Activated effector memory CD4-positive, alpha-beta T cell treated with anti-CD3 and anti-CD28 coated beads, Interleukin-2, amount 50 U/mL, for 16 hours (primary cell): Measurements from ENCODE around the gene PRRX1.

ENCODE experiments used
- DNase-seq: peaks from one replicate; pipeline ENCODE4 v3.0.0-alpha.2; 2020

Gene PRRX1

DNA sequence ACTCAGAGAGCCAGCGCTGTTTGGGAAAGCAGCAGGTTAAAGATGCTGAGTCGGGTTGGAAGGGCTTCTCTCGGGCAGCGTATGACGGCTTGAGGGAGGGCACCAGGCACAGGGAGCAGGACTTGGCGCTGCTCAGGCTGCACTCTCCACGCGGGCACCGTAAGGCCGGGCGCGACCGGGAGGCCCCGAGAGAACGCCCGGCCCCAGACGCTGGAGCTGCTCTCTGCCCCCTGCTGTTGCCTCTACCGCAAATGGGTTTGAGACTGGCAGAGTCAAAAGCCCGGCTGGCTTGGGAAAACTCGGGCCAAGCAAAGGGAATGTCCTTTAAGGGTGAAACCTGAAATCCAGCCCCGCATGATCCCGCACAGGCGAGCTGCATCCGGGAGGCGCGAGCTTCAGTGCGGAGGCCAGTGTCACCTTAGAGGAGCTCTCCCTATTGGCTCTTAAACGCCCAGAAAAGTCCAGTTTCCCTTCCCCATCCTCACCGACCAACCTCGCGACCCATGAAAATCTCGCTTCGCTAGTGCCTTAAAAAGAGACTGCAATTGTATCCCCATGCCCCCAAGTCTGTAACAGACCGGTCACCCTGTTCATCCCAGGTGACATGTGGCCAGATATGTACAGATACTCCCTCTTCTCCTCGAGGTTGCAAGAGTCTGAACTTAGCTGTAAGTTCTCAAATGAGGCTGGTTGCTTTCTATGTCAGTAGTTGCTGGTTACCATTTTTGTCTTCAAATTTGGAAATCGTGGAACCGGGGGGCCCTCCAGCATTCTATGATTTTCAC is 1.1 kb downstream of the PRRX1 start:
- DNase-seq: no peak

DNA sequence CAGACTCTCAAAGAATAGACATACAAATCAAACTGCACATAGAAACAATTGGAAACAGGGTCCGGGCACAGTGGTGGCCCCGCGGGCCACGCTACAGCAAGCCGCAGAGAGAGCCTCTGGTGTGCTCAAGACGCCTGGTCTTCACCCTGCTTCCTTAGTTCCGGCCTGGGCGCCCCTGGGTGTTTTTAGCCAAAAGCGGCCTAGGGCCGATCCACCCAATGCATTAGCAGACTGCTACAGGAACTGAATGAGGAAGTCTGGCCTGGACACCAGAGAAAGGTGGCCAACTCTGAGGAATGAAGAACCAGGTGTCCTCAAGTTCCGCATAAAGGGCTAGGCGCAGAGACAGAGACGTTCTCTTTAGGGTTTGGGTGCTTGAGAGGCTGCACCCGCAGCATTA is 1.7 kb downstream of the PRRX1 start:
- DNase-seq: no peak

DNA sequence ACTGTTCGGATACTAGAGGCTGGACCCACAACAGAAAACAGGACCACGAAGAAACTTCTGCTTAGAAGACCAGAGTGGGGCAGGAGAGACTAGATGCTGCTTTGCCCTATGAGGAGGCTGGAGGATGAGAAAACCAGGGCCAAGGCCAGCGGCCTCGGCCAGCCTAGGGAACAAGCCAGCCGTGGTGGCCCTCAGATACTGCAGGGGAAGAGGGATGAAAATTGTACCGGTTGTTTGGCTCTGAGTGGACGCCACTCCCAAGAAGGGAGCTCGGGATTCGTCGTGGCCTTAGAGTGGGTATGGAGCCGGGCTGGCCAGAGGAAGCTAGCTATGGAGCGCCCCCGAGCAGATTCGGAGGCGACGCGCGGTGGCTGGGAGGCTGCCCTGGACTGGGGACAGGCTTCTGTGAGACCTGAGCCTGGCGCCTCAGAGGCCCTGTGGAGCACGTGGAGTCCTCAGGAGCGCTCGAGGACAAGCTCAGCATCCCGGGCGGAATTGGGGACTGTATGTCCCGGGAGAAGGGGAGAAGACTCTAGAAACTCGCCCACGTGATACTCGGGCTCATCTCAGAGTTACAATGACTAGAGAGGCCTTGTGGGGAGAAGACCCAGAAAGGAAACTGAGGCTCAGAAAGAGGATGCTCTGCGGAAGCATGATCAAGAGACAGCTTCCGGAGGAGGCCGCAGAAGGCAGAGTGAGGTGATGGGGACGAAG is 2.8 kb downstream of the PRRX1 start:
- DNase-seq: no peak

DNA sequence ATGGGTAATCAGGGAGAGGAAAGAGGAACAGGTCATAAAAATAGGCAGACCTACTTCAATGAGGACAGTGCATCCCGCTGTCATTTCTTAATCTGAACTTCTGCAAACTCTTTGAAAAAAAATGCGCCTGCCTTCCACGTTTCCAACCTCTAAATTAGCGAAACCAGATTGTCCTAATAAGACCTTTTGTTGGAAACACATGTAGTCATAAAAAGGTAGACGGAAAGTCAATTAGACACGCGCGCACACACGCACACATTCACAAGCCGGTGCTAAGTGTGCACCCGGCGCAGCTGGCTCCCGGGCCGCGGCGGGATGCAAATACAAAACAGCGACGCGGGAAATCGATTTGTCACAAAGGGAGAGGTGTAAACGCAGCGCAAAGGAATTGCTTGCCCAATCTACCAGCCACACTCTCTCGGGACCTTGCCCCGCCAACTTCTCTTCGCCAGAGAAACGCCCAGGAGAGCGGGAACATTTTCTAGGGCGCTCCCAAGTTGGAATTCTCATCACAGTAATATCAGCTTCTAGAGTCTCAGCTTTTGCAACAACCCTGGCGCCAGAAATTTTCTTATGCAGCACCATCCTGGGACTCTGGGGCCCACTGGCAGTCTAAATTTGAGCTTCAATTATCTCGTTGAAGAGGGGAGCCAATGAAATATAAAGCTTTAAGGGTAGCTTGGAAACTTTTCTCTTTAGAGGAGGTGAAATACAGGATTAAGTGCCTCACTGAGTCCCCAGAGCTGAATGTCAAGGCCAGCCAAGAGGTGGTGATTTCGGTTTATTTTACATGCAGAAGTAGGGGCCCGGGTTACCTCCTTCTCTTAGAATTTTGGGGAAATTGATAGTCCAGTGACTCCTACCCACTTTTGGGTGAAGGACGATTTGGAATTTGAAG is 4.5 kb downstream of the PRRX1 start:
- no peak for DNase-seq

DNA sequence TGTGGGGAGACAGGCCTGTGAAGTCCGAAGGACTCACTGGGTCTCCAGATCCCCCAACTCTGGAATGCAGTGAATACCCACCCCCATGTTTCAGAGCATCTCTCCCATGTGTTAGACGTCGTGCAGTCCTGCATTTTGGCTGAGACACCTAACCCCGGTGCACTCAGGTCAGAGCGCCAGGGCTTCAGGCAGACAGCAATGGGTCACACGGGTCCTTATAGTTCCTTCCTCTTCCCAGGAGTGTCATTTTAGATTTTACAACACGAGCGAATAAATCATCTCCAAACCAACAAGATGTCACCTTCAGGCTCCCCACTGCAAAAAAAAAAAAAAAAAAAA is 5.1 kb downstream of the PRRX1 start:
- no peak for DNase-seq

DNA sequence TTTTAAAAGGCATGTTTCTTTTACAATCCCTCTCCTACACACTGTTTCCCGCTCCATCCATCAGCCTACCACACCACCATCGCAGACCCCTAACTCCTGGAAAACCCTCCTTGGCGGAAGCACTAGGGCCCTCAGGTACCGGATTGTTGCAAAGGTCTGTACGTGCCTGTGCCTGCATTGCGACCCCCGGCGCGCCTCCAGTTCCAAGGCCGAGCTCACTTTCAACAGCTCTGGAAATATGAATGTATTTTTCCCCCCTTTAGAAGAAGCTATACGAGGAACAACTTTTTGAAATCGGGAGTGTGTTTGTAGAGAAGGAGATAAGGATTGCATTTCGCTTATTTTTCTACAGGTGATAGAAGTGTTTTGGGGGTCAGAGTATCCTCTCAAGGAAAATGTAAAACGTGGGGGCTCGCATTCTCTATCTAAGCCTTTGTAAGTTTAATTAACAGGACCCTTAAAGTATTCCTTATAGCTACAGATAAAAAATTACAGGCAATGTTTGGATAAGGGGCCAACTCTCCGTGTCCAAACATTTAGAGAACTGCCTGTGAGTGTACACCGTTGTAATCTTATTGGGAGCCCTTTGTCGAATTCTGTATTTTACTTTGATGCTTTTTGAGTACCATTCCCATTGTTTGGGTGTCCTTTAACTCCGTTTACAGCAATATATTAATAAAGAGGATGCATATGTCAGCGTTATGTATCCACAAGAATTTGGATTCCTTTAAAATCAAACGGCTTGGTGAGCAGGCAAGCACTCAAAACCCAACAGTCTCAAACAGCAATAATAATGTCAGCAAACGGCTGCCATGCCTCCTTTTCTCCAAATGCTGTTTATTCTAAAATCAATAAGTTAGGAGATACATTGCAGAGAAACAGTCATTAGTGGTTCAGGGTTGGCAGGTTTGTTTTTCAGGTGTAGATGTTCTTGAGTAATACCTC is 5.9 kb downstream of the PRRX1 start:
- no peak for DNase-seq

DNA sequence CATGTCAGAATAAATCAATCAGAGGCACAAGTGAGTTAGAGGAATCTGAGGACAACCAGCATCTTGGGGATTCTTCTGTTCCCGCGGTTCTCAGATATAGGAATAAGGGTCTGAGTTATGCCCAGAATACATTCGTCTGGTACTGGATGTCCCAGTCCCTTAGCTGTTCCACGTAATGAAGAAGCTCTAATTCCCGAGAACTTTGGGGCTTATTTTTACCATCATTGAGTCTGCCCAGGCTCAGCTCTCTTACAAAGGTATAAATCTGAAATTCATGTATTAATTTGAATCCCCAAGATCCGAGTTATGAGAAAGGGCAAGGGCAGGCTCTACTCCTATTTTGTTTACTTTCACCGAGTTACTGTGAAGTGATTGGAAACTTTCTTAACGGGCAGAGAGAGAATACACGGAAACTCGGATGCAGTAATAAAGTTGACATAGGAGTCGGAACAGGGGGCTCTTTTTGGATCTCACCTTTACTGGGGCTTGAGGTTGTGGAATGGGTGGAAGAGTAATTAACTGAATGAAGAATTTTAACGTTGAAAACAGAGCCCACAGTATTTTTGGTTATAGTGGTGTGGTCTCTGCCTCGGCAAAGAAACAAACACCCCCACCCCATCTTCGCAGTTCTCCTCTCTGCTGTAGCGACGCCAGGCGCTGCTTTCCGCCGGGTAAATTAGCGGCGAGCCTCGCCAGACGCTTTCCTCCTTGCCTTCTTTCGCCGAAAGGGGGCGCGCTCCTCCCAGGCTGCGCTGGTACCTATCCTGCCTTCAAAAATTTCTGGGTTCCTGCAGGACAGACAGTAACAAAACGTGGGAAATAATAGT is 7.1 kb downstream of the PRRX1 start:
- DNase-seq: peak; percentile 68

DNA sequence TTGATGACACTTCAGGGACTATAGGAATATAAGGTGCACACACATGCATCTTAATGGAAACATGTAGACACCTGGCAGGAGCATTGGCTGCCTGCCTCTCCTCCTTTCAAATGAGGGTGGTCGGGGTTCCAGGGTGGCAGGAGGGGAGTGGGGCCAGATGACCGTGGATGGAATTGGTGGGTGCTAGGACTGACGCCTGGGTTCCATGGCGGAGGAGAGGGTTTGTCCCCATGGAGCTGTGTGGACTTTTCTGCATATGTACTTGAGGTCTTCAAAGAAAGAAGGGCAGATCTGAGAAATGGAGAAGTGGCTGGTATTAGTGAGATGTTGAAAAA is 7.7 kb downstream of the PRRX1 start:
- no peak for DNase-seq

DNA sequence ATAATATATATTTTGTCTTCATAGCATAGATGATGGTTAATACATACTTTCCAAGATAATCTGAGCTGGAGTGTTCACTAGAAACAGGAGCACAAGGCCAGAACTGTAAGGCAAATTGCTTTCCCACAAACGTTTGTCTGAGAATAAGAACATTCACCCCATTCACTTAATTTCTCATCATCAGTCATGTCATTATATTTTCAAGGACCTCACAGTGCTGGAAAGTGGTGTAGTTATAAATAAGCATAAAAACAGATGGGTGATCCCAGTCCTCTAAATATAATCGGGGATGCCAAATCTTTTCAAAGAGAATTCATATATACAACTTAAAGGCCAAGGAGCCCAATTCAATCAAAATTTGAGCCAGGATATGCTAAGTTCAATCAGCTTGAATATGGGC is 8.4 kb downstream of the PRRX1 start:
- DNase-seq: no peak

DNA sequence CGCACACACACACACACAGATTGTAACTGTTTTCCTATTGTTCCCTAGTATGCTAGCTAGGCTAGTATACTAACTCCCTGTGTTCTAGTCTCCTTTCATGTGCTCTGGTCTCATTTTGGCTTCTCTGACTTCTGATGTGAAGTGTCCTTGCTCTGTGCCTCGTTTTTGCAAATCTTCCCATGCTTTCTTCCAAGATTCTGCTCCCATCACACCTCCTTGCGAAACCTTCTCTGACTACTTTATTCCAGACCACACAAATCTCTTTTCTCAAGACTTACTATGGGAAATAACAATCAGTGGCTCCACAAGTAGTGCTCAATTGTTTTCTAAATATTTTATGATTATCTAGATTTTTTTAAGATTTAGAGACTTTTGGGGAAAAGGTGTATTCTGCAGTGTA is 10.3 kb downstream of the PRRX1 start:
- DNase-seq: no peak

DNA sequence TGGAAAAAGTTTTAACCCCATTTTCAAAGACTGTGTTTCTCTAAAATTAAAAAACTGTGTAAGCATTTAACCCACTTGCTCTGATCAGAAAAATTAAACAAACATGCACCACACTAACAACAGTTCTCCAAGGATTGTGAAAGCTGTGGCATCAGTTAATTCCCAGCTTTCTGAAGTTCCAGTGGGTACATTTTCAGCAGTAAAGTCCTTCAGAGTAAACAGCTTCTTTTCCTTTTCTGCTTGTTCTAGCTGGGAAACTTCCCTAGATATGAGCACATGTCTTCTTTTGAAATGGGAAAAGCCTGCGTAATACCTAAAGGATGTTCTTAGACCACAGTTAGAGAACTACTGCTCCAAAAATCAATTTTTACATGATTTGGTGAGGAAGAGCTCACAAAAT is 11.1 kb downstream of the PRRX1 start:
- no peak for DNase-seq

DNA sequence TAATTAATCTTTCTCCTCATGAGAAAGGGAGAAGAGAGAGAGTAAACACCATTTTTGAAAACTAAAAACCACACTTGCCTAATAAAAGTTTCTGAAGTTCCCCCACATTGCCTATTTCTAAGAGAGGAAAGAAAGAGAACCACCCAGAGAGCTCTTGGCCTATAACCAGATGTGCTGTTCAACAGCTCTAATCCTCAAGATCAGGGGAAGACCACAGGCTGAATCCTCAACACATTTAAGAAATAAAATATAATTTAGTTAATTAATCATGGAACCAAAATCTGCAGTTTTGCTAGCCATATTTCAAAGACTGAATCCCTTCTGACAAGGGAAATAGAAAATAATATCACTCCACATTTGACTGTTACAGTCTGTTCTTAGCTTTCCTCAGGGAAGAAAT is 11.9 kb downstream of the PRRX1 start:
- no peak for DNase-seq

DNA sequence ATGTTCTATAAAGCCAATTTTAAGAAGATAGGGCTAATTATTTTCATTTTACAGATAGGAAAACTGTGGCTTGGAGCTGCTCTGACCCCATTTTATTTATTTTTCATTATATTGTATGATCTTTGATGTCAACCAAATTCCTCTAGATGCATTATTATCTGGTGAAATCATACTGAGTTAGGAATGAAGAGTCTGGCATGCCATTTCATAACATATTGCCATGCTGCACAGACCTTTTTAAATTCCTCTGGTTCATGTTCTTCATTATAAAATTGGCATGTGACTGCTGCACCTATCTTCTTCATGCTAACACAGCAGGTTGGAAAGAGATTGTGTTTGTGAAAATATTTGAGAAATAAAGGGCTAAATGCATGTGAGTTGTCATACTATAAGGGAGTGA is 12.7 kb downstream of the PRRX1 start:
- no peak for DNase-seq

DNA sequence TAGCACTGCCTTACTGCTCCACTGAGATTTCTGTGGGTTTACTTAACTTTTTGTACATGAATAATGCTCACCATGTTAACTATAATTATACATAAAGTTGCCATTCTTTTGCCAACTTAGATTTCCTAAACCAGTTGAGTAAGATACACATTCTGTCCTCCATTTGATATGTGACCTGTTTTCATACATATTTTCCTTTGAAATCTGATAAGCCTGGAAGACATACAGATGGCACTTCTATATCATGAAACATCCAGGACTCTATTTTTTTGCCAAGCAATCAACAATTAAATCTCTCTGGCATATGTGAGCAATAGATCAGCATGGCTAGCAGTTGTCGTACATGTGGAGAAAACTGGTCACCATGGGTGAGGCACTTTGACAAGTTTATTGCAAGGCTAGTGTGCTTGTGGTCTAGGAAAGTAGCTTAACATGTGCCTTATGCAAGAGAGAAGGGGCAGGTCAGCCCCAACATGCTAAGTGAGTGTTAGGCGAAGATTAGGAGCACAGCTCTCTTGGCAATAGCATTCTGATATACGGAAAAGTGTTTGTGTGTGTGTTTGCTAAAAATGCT is 14.2 kb downstream of the PRRX1 start:
- DNase-seq: no peak

DNA sequence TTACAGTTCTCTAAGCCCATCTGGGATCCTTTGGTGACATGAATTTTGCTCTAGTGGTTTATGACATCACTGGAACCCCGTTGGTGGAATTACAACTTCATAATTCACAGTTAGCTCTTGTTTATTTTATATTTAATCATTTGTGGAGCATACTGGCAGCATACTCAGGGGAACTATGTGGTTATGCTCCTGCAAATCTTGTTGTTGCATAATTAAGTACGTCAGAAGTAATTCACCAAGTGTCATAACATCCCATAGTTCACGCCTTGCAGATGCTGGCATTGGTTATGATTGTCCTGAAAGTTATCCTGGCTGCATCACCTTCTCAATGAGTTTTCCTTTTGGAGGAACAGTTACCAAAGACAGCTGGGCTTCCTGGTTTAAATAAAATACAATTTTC is 16.5 kb downstream of the PRRX1 start:
- no peak for DNase-seq

DNA sequence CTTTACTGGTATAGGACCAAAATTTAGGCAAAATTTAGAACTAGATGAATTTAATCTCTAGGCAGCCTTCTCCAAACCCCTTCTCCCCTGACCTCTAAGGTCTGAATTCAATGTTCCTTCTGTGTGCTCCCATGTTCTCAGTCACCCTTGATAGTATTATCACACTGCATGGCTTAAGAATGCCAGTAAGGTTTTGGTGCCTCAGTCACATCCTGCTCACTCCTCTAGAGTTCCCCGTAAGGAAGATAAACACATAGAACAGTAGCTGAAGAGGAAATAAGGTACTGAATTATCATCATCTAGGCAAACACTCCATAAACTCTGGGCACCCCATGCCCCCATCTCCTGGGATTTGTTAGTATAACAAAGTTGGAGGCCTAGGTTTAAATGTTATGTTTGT is 18.2 kb downstream of the PRRX1 start:
- DNase-seq: no peak

DNA sequence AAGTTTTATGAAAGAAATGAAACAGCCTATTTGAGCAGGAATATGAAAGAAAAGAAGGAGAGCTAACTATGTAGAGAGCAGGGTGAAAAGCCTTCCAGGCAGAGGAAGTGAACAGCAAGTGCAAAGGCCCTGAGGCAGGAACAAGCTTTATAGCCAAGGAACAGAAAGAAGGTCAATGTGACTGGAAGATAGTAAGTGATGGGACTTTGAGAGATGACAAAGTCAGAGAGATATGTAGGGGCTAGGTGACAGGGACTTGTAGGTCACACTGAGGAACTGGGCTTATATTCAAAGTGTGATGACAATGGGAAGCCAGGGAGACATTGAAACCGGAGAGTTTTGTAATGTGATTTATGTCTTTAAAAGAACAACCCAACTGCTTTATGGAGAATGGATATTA is 18.9 kb downstream of the PRRX1 start:
- DNase-seq: no peak

DNA sequence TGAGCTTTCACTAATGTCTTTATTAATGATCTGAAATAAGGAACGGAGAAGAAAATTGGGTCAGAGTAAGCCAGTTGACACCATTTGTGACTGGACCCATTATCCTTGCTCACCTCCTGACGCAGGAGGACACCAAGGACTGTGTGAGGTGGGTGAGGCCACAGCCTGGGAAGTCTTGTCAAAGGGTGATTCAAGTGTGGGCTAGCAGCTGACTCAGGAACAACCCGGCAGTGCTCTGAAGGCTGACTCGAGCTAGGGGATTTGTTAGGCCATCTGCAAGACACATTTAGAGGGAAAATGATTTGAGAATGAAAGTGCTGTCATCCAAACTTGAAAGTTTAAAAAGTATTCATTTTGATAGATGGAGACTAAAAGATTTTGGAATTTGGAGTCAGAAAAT is 21.2 kb downstream of the PRRX1 start:
- DNase-seq: no peak

DNA sequence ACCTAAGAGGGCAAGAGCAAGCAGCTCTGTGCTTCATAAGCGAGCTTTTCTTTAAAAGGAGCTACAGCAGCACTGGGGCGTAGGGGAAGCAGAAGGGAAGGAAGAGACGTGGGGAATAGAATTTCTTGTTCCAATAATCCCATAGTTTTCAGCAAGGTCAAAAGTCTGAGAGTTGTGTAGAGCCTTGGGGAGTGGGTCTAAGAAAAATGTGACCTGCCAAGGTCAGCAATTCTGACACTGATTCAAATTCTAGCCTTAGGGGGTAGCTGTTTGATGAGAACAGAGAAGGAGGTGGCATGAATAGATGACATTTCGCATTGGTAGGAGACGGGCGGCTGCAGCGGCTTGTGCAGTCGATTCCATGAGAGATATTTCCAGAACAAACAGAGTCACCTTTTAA is 22.4 kb downstream of the PRRX1 start:
- DNase-seq: no peak

DNA sequence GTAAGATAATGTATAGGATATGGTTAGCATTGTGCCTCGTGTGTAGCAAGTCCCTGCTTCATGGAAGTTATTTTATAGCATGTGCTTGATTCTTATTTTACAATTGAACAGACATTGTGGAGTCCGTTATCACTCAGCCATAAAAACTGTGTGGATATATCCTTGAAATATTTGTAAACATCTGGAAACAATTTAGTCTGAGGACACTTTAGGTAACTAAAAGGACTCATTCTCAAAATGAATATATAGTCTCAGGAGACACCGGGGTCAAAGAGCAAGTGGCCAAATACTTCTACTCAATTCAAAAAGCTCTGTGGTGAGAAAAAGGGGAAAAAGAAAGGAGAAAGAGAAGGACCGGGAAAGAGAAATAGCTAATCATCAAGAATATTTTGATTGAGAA is 23.7 kb downstream of the PRRX1 start:
- DNase-seq: no peak

DNA sequence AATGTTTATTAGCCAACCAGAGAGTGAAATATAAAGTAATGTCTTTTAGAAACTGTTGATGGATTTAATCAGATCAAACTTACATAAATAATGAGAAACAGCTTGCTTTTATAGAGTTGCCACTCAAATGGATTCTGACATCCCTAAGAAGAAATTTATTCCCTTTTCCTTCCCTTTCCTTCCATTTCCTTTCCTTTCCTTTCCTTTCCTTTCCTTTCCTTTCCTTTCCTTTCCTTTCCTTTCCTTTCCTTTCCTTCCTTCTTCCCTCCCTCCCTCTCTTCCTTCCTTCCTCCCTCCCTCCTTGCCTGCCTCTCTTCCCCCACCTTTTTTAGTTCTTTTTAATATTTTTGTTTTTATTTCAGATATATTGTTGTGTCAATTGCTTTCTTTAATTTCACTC is 27.3 kb downstream of the PRRX1 start:
- DNase-seq: no peak
